Measurements from ENCODE around the gene DNAJB14.
A peak's percentile ranks its signal among the peaks of the same experiment; 100 is the strongest.
"Not testable (repeated sequence)": the region's sequence is repeated elsewhere in the genome, so short reads cannot be mapped to it uniquely, and the experiment has no call there.

DNAJB14 gene

DNA sequence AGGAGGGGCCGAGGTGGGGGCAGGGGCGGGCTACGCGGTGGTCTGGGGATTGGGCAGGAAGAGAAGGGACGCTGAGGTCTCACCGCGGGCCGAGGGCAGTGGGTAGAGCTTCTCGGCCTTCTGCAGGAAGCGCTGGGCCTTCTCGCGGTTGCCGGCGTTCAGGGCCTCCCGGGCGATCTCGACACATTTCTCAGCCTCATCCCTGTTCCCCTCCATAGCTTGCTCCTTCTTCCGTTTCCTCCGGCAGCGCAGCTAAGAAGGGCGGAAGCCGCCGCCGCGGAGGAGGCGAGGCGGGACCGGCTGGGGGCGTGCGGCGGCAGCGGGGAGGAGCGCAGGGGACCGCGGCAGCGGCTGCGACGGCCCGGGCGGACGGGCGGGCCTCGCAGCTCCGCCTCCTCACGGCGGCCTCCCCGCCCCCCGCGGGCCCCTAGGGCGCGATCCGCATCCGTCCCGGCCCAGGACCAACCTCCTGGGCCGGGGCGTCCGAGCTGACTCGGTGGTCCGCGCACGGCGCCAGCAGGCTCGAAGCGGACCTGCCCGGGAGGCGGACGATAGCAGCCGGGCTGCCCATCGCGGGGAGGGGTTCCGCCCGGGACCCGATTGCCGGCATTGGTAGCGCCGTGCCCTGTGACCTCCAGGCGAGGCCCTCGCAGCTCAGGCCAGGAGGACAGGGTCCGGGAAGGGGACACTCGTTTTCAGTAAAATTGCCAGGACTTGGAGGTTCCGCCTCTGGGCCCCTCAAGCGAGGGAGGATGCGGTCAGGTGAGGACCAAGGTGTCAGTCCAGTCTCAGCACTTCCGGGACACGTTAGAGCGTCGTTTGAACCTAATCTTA lies at the start of gene DNAJB14:
TSS of gene DNAJB14 (minus strand) at position 263 of the 834 bp plus-strand sequence. CDS start at position 216, 47 bp downstream.
- peak; percentile 57 to 60 for DNase-seq

DNA sequence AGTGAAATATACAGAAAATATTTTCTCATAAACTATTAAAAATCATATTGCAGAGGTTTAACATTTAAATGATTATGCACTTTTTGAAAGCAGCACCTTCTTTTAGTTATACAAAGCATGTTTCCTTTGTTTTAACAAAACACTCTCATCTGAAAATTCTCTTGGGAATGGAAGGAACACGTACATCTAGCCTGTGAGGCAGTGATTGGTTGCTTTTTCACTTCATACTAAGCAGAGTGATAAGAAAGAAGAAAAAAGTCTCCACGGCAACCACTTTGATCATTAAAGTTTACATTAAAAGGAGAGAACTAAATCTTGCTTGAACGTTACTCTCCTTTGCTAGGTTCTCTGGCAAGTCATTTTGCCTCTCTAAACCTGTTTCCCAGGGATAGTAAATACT lies 45.3 kb upstream of the DNAJB14 start:
- DNase-seq, result no peak

DNA sequence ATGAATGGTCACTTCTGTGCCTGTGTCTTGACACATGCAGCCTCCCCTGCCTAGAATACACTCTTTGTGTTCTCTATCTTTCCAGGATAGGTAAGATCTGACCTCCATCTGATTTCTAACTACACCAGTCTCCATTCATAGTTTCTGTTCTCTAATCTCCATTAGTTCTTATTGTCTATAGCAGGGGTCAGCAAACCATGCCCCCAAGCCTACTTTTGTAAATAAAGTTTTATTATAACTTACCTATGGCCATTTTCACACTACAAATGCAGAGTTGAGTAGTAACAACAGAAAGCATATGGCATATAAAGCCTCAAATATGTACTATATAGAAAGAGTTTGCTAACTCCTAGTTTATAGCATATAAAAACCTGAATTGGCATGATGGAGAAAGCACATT lies 41.3 kb upstream of the DNAJB14 start:
- no peak for DNase-seq

DNA sequence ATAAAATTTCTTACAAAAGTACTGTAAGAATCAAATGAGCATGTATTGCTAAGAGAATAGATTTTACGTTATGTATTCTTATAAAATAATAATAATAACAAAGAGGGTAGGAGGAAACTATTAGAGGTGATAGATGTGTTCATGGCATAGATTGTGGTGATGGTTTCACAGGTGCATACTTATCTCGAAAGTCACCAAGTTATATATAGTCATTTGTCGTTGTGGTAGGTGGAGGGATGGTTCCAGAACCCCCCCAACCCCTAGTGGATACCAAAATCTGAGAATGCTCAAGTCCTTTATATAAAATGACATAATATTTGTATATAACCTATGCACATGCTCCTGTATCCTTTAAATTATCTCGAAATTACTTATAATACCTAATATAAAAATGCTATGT lies 40.4 kb upstream of the DNAJB14 start:
- no peak for DNase-seq

DNA sequence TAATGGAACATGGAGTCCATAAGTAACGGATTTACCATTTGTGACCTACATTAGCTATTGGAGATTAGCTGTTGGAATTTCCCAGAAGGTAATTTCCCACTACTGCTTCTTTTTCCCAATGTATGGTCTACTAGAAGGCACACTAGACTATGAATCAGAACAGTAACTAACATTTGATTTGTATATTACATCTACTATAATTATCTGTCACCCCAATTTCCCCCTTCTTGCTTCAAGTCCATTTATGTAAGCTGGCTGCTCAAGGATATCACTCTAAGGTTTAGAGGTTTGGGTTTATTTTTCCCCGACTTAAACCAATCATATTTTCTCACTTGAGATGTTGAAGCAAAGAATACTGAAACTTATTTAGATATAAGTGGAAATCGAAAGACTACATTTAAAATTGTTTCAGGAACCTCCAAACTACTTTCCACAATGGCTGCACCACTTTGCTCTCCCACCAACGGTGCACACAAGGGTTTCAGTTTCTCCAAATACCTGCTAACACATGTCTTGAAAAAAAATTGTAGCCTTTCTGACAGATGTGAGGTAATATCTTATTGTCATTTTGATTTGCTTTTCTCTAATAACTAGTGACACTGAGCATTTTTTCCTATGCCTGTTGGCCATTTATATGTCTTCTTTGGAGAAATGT lies 37.0 kb upstream of the DNAJB14 start:
- DNase-seq, result no peak

DNA sequence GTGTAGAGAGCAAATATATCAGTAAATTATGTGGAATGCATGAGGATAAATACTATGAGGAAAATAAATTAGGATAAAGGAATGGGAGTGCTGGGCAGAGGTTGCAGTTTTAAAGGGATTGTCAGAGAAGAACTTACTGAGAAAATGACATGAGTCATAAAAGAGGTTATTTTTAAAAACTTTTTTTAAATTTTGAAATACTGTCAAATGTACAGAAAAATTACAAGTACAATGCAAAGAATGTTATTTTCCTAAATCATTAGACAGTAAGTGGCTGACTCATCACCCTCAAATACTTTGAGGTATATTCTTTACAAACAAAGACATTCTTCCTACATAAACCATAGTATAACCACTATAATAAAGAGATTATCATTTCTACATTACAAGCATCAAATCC lies 33.5 kb upstream of the DNAJB14 start:
- DNase-seq, result no peak

DNA sequence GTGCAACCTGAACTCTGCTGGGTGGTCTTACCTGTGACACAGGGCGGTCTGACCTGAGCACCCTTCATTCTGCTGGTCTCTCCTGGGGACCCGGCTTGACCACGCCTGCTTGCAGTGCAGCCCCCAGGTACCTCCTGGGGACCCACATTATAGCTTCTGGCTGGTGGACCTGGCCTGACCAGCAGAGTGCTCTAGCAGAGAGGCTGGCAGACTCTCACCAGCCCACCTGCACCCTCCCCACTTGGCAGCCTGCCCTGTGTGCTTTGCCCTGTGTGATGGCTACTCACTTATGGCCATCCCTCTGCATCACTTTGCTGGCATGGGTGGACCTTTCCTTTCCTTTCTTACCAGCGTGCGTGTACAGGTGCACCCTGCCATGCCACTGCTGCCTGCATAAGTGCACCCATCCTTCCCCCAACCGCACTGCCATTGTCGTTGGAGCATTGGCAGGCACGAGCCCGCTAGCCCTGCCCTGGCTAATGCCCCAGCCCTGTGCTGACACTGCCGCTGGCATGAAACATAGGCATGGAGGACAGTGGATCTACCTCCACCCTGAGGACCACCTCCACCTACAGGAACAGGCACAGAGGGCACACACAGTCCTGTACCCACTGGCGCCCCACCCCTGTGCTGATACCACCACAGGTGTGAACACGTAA lies 25.2 kb upstream of the DNAJB14 start:
- DNase-seq, result no peak

DNA sequence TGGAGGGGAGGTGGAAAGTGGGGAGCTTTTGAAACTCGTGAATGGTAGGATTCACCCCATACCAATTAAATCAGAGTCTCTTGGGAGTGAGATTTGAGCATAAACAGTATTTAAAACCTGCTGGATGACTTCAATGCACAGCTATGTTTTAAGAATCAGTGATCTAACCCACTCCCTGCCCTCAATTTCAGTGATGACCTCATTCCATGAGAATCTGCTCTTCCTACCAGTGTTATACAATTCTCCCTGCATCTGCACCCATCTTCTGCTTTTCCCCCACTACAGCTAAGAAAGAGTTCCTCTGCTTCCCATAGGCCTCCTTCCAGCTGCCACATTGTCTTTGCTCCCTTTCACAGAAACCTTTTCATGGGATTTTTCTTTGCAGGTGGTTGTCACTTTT lies 21.9 kb upstream of the DNAJB14 start:
- no peak for DNase-seq

DNA sequence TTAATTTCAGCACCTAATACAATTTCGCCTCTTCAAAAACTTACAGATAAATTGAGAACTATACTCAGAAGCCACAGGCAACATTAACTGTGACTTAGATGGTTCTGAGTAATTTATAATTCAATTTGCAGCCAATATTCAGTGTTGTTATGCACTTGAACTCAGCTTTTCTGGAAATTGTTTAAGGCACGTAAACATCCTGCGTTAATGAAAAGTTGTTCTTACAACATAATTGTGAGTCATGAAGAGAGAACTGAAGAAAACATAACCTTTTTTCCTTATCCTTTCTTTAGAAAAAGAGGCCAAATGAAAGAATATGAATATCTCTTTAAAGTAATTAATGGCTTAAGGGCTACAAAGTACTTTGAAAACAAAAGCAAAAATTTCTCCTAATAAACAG lies 20.3 kb upstream of the DNAJB14 start:
- DNase-seq, result no peak

DNA sequence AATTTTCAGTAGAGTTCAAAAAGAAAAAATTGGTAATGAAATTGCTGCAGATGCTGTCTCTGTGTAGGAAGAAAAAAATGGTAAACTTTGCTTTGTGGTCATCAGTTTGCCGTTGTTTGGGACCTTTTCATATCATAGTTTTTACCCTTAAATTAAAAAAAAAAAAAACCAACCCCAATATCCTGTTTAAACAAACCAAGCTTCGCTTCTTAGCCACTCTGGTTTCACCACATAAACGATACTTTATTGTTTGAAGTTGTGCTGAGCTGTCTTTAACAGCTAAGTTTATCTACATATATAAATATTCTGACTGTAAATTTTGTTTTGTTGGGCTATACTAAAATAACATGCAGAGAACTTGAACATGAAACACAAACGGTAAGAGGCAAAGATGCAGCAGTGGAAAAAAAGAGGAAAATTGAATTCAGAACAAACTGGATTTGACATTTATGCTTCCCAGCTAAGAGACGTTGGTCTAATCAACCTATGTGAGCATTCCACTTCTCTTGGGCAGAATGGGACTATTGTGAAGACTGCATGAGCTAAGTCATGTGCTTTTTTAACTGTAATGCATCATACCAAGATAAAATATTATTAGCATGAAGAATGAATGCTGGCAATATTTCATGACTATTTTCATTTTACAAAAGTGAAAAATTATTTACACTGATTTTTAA lies 19.4 kb upstream of the DNAJB14 start:
- no peak for DNase-seq

DNA sequence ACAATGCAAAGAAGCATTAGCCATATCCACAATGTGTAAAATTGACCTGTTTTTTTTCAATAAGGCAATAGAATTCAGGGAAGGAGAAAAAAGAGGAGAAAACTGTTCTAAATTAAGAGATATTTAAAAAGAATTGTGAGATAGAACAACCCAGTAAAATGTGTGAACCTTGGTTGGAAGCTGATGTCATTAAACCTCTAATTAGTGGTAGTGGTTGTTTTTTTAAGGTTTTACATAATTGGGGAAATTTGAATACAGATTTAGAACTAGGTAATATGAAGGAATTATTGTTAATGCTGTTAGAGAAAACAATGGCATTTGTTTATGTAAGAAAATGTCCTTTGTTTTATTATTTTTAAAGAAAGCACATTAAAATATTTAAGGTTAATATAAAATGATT lies 18.8 kb upstream of the DNAJB14 start:
- DNase-seq, result no peak

DNA sequence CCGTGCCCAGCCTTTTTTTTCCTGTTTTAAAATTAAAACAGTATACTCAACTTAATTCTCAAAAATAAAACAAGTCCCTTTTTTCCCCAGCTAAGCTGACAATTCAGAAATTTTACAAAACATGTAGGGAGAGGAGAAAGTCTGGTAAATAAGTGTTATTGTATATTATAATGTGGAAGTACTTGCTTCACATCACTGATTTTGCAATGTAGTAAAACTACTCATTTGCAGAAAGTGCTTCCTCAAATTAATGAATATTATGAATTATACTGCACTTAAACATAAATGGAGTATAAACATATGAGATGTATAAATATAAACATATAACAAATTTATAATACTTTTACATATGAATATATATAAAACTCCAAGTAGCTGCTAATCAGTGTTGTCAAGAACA lies 15.3 kb upstream of the DNAJB14 start:
- DNase-seq, result peak; percentile 55 to 57

DNA sequence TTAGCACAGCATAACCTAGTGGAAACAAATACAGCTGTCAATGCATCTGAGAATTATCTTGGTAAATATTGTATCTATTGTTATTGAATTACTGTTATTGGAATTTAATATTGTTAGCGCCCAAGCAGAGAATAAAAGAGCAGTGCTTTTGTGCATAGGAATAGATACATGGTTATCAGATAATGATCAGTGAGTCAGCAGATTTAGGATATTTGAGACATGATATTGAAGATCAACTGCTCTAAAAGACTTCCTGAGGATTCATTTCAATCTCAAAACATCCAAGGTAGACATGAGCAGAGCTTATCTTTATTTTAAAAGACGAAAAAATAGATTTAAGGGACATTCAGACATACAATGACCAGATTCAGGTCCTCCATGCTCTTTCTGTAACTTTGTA lies 14.2 kb upstream of the DNAJB14 start:
- no peak for DNase-seq

DNA sequence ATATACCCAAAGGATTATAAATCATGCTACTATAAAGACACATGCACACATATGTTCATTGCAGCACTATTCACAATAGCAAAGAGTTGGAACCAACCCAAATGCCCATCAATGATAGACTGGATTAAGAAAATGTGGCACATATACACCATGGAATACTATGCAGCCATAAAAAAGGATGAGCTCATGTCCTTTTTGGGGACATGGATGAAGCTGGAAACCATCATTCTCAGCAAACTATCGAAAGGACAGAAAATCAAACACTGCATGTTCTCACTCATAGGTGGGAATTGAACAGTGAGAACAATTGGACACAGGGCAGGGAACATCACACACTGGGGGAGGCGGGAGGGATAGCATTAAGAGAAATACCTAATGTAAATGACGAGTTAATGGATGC lies 11.8 kb upstream of the DNAJB14 start:
- not testable (repeated sequence) for DNase-seq

DNA sequence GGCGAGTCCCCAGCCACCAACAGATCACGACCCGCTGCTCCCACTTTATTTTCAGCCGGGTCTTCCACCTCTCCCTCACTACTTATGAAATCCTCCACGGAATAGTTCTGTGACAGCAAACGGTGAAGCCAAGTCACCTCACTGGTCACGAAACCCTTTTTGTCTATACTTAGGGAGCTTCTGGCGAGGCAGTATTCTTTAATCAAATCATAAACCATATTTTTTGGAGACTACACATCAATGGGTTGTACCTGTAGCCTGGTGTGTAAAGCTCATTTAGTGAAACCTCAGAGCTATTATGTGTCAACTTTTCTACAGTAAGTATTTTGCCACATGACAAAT lies 4.5 kb upstream of the DNAJB14 start:
- DNase-seq, result no peak

DNA sequence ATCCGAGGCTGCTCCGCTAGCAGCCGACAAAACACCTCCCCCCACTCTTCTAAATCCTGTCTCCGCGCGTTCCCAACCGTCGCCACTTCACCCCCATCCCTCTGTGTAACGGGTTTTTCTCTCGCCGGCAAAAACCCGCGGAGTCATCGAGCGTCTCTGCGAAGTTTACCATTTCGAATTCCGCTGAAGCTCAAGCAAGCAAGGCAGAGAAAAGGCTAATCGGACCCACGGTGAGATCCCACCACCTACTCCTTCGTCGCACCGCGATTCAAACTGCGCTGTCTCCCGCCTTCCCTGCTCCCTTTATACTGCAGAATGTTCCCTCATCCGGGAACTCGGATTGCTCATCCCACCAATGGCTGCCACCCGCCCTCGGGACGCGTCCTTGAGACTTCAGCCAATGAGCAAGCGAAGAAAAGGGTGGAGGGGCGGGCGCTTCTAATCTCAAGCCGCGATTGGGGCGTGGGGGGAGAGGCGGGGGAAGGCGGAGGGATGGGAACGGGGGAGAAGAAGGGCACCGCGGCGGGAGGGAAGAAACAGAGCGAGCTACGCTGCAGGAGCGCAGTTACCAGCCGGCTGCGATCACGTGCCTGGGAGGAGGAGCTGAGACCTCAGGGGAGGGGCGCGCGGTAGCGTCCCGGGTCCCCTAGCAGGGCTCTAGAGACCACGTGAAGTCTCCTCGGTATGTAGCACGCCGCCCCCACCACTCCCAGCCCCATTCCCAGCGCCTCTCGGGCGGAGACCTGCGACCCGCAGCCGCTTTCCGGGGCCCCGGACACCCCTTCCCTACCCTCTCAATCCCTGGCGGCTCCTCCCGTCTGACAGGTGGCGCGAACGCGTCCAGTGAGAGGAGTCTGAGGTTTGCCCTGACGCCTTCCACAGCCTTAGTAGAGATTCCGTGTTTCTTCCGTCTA lies 3.8 kb upstream of the DNAJB14 start, which contains the start of gene H2AZ1:
TSS of gene H2AZ1 (minus strand) at position 277 of the 914 bp plus-strand sequence. CDS start at position 172, 105 bp downstream.
- DNase-seq, result peak; percentile 95 to 100

DNA sequence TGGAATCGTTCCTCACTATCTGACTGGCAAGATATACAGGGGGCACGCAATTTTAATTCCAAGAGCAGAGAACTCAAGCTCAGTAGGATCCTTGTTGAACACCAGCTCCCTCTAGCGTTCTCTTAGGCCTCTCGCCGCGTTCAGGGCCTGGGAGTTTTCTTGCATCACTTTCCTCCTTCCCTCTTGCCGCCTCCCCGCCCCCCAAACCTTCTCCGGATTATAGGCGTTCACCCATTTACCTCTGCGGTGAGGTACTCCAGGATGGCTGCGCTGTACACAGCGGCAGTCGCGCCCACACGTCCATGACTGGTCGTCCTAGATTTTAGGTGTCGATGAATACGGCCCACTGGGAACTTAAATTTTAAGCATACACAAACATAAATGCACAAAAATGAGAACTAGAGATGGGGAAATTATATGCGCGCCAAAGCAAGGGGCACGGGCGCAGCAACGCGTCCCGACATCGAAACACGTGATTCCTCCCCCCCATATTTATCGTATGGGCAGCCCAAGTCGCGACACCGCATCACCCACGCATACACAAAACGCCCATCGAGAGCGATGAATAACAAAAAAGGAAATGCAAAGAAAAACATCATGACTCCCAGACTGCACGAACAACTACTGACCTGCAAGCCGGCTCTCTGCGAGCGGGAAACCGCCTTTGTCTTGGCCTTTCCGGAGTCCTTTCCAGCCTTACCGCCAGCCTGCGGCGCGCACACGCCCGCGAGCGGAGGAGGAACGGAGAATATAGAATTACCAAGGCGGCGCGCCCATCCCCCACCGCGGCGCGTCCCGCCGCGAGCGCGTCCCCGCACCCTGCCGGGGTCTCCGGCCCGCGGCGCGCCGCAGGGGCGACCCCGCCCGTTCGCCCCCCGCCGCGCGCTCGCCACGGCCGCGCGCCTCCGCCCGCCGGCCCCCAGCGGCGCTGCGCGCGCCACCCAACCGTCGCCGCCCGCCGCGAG lies 2.9 kb upstream of the DNAJB14 start:
- DNase-seq, result peak; percentile 90 to 94

DNA sequence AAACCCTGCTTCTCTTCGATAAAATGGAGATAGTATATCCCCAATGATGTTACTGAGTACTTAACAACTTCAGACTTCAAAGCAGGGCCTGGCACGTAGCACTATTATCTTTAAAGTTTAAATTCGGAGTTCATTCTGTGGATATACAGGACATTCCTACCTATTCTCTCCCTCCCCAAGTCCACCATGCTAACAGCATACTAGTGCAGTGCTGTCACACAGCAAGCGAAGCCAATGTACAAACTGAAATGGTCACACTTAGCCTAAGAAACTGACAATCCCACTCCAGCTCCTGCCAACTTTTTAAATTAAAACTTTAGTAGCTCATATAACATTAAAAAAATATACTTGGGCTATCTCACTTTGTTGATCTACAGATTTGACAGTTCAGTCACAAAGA lies 1.2 kb upstream of the DNAJB14 start:
- DNase-seq, result no peak

DNA sequence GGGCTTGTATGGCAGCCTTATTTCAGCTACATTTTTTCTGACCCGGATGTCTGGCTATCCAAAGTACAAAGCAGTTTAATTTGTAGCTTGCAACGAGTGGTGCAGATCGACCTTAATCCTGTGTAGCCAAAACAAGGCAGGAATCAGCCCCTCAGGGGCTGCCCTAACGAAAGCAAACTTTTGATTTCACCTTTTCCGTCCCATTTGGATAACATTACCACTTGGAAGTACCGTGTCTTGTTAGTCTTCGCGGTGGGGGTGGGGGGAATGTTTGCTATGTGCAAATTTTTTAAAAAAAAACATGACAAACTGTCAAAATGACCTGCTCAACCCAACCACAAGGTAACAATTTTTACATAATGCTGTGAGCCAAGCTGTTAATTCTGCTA lies 766 bp upstream of the DNAJB14 start:
- DNase-seq, result peak in 1 of 2 experiments; percentile 31

DNA sequence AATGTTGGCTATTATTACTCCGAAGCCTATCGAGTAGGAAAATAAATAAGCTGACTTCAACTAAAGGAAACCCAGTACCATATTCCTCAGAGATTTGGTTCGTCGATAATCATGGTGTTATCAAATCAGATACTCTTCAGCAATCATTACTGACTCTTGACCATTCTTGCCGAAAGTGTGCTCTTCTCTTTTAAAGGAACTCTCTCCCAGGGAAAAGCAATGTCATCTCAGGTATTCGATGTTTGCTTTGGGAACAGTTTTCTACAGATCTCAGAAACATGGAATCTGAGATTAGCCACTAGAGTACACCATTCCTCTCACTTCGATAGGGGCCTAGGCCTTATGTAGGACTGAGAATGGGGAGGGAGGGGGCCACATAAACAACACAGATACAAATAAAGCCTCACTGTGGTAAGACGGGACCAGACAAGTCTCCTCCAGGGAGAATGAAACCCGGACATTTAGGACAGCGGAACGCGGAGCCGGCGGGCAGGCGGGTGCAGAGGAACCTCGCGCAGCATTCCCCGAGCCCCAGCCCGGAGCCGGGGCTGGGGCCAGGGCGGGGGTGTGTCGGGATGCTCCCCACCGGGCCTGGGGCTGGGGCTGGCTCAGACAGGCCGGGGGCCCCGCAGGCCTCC lies 581 bp downstream of the DNAJB14 start:
- DNase-seq, result peak in 1 of 2 experiments; percentile 13

Measured in AML-193 (cell line).